ENCODE results near the gene SULT4A1.

Gene SULT4A1

GRCh38 chr22:43857367-43857766 lies 4.9 kb downstream of the SULT4A1 start:
- no peak for TF ChIP-seq CTCF (IDR thresholded peaks at IDR 0.05; ENCODE audit: insufficient read depth, low read length, poor library complexity, severe bottlenecking)

GRCh38 chr22:43855431-43855830 lies 6.9 kb downstream of the SULT4A1 start:
- Histone ChIP-seq H3K27me3 (replicated peaks; ENCODE audit: control insufficient read depth, insufficient read depth, low read length) (no peaks in the 10 kb centered on the region; the same call in 1 of the 2 replicates), H3K4me3 (replicated peaks; ENCODE audit: low read depth, low read length) (no peak overlapping the region), H3K36me3 (ENCODE audit: control insufficient read depth, insufficient read depth, low read length) (no peaks in the 10 kb centered on the region)
- DNase-seq (ENCODE audit: extremely low read depth, insufficient read length), result no peak
- no peak for TF ChIP-seq CTCF (IDR thresholded peaks at IDR 0.05; ENCODE audit: insufficient read depth, low read length, poor library complexity, severe bottlenecking)

More at GRCh38 chr22:43857367-43857766, 4.9 kb downstream of the SULT4A1 start:
- Histone ChIP-seq H3K36me3 (ENCODE audit: control insufficient read depth, insufficient read depth, low read length) (no peaks in the 10 kb centered on the region), H3K27me3 (replicated peaks; ENCODE audit: control insufficient read depth, insufficient read depth, low read length) (no peaks in the 10 kb centered on the region; the same call in 1 of the 2 replicates), H3K4me3 (replicated peaks; ENCODE audit: low read depth, low read length) (no peak overlapping the region)
- no peak for DNase-seq (ENCODE audit: extremely low read depth, insufficient read length)

- Histone ChIP-seq H3K27me3 (replicated peaks; ENCODE audit: control insufficient read depth, insufficient read depth, low read length) (no peaks in the 10 kb centered on the region; the same call in 1 of the 2 replicates), H3K36me3 (ENCODE audit: control insufficient read depth, insufficient read depth, low read length) (no peaks in the 10 kb centered on the region), H3K4me3 (replicated peaks; ENCODE audit: low read depth, low read length) (no peak overlapping the region)
- TF ChIP-seq CTCF (IDR thresholded peaks at IDR 0.05; ENCODE audit: insufficient read depth, low read length, poor library complexity, severe bottlenecking), result no peak
- no peak for DNase-seq (ENCODE audit: extremely low read depth, insufficient read length)
These were observed 7.5 kb downstream of the SULT4A1 start for GRCh38 chr22:43854786-43855271.

GRCh38 chr22:43854121-43854785 lies 8.1 kb downstream of the SULT4A1 start:
- no peak for TF ChIP-seq CTCF (IDR thresholded peaks at IDR 0.05; ENCODE audit: insufficient read depth, low read length, poor library complexity, severe bottlenecking)
- H3K27me3 ChIP-seq (replicated peaks; ENCODE audit: control insufficient read depth, insufficient read depth, low read length), result no peaks in the 10 kb centered on the region; the same call in 1 of the 2 replicates
- H3K4me3 ChIP-seq (replicated peaks; ENCODE audit: low read depth, low read length), result no peak overlapping the region
- no peaks in the 10 kb centered on the region for H3K36me3 ChIP-seq (ENCODE audit: control insufficient read depth, insufficient read depth, low read length)
- no peak for DNase-seq (ENCODE audit: extremely low read depth, insufficient read length)

GRCh38 chr22:43853328-43853931 lies 8.9 kb downstream of the SULT4A1 start:
- Histone ChIP-seq H3K4me3 (replicated peaks; ENCODE audit: low read depth, low read length) (no peak overlapping the region), H3K27me3 (replicated peaks; ENCODE audit: control insufficient read depth, insufficient read depth, low read length) (no peaks in the 10 kb centered on the region; the same call in 1 of the 2 replicates), H3K36me3 (ENCODE audit: control insufficient read depth, insufficient read depth, low read length) (no peaks in the 10 kb centered on the region)
- TF ChIP-seq CTCF (IDR thresholded peaks at IDR 0.05; ENCODE audit: insufficient read depth, low read length, poor library complexity, severe bottlenecking), result no peak
- no peak for DNase-seq (ENCODE audit: extremely low read depth, insufficient read length)
